Superior temporal gyrus (tissue), 1 donor: ENCODE data around the gene TMEM183A.

Experiments
- DNase-seq: peaks from one replicate; pipeline ENCODE4 v3.0.0-alpha.2; 2016; ENCODE audit errors: extremely low spot score

TMEM183A gene

DNA sequence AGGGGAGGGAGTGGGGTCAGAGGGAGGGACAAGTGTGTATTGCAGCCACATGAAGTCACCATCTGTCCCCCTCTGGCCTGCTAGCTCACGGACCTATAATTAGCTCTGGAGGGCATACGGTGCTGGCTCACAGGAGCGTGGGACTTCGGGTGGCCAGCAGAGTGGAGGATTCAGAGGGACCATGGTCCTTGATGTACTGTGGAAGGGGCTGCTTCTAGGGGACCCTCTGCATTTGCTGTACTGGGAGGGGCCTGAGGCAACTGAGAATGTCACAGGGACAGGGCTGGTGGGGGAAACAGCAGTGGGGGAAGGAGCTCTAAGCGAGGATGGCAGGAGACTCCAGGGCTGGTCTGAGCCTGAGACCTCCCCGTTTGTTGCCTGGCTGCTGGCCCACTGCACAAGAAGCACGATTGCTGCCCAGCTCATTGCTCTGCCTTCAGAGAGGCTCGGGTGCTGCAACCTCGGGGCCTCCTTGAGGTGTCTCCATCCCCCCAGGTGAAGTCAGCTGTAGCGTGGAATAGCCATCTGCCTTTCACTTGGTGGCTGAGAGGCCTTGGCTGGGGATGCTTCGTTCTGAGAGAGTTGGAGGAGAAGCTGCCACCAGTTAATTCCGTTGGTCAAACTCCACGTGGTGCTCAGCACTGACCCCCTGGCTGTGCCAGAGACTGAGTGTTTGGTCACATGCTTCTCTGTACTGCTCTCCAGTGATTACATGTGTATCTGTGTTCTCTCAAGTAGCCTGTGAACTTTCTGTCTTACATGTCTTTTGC, 21.8 kb downstream of the TMEM183A start:
- peak; percentile 23 for DNase-seq

GRCh38 chr1:203031467-203031866, 24.3 kb downstream of the TMEM183A start:
- DNase-seq: no peak

DNA sequence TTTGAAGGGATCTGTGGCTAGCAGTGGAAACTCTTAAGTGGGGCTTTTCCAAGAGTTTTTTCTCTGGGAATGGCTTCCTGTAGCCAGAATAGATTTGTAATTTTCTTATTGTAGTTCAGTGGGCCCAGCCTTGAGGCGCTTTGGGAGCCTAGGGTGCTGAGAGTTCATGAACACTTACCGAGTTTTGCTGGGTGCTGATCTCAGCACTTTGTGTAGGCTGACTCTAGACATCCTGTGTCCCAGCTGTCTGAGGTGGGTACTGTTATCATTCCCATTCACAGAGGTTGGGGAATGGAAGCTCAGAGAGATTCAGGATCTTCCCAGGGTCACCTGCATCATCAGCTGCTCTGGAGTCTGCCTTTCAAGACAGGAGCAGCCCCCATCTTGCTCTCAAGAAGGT, 26.1 kb downstream of the TMEM183A start:
- no peak for DNase-seq

DNA sequence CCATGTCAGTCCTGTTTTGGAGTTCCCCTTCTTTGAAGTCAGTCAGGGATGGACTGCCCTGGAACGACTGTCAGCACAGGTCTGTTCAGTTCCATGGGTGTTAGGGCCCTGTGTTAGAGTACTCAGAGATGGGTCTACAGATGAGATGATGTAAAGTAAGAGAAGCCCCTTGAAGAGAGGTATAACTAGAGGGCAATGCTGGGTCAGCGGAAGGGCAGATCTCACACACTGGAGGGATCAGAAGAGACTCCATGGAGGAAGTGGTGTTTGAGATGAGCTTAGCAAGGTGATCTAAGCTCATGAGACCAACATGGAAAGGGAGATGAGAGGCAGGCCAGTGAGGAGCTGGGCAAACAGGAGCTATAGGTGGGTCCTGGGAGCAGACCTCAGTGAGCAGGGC, 26.7 kb downstream of the TMEM183A start:
- no peak for DNase-seq

GRCh38 chr1:203034422-203035110, 27.4 kb downstream of the TMEM183A start:
- no peak for DNase-seq

DNA sequence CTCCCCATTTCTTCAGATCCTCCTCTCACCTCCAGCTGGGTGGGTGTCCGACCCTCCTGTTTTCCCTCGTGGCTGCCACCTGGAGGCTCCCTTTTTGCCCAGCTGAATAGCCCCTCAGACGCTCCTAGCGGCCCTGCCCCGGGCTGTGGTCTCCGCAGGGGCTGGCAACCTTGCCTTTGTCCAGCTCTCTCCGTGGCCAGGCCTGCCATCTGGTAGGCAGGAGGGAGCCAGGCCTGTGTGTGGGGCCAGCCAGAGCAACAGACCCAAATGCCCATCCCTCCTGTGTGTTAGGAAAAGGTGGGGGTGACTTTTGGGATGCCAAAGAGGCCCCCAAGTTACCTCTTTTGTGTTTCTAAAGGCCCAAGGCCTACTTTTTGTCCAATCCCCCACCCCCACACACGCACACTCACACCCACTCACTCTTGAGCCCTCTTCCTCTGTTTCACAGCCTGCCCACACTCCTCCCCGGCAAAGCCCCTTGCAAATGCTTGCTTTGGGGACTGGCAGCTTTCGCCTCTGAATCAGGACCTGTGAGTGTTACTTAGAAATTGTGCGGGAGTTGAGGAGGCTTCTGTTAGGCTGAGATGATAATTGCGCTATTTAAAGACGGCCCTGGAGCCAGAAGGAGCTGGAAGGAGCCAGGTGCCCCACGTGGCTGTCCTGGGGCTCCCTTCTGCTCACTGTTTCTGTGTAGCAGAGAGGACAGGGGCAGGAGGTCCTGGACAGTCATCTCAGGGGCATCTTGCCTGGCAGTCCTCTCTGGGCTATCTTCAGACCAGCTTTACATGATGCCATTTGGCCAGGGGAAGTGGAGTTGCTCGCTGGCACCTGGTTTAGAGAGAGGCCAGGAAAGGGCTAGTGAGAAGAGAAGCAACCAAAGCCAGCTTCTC, 28.2 kb downstream of the TMEM183A start:
- DNase-seq: no peak

DNA sequence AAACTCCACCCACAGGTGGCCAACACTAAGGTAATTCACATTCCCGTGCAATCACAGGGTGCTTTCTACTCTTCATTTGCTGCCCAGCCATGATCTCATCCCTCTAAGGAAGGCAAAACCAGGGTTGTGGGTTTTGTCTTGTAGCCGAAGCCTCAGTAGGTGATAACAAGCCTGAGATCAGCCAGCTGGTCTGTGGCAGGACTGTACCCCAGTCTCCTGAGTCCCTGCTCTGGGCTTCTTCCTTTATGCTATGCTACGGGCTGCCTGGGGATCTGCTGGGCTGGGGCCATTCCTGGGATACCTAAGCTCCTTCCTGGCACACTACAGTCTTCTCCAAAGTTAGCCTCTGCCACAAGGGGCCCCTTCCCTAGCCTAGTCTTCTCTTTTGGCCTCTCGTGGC, 29.0 kb downstream of the TMEM183A start:
- no peak for DNase-seq

GRCh38 chr1:203036537-203036936, 29.4 kb downstream of the TMEM183A start:
- no peak for DNase-seq

DNA sequence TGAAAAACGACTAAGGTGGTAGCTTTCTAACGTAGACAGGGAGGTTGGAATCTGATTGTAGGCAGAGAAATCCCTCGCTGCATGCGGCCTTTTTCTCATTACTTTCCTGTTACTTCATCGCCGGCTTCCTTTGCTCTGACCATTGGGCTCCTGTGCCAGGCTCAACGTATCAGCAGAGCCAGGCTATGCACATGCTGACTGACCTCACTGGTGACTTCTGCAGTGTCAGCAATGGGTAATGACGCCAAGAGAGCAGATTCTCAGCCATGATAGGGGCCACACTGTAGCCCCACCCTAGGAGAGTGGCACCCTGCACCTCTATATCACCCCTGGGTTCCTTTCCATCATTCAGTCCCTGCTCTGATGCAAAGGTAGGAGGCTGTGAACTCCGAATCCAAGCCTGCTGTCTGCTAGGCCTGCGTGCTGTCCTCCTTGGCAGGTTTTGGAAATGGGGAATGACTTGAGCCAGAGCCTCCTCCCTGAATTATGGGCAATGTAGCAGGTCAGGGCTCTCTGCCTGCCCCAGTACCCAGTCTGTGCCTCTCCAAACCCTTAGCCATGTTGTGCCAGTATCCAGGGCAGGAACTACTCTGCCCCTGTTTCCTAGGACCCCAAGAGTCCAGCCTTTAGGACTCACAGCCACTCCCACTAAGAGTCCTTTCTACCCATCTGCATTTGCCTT, 30.5 kb downstream of the TMEM183A start:
- no peak for DNase-seq

- DNase-seq: peak; percentile 79
These were observed 31.1 kb downstream of the TMEM183A start for GRCh38 chr1:203038217-203038741.

- peak; percentile 91 for DNase-seq
These were observed 31.9 kb downstream of the TMEM183A start for GRCh38 chr1:203038891-203039608.

GRCh38 chr1:203039609-203040512, 32.7 kb downstream of the TMEM183A start:
- no peak for DNase-seq

DNA sequence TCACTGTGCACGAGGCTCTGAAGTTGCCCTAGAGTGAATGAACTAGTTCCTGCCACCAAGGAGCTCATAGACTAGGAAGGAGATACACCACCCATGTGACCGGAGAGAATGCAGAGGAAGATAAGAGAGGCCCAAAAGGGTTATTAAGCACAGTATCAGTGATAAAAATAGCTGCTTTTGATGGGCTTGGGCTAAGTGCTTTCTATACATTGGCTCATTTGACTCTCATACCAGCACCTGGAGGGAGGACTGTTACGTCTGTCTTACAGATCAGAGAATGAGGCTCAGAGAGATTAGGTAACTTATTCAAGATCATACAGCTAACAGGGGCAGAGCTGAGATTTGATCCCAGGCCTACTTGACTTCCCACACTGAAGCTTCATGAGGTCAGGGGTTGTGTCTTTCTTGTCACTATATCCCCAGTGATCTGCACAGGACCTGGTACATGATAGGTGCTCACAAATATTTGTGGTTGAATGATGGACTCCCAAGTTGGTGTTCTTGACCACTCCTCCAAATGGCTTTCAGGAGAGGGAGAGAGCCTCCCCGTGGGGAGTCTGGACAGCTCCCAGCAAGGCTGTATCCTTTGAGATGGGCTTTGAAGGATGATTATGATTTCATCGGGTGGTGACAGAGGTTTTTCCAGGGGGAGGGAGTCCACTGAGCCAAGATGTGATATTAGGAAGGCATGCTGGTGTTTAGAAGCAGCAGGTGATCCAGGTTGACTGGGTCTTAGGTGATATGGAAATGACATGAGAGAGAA, 33.5 kb downstream of the TMEM183A start:
- DNase-seq: no peak

DNA sequence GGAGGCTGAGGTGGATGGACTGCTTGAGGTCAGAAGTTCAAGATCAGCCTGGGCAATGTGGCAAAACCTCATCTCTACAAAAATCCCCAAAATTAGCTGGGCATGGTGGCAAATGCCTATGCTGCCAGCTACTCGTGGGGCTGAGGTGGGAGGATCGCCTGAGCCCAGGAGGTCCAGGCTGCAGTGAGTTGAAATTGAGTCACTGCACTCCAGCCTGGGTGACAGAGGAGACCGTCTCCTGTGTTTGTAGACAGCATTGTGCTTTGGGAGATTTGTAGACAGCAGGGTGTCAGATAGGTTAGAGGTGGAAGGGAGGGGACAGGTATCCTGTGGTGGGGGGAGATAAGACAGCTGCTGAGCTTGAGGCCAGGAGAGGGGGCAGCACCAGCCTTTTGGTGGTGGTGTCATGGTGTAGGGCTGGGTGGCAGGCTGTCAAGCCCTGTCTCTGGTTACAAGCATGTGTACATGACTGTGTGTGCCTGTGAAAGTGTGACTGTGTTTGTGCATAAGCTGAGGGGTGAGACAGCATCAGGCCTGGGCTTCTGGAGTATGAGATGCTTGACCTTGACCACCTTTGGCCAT, 34.3 kb downstream of the TMEM183A start:
- no peak for DNase-seq

GRCh38 chr1:203043830-203044545, 36.8 kb downstream of the TMEM183A start:
- DNase-seq: no peak

- DNase-seq: no peak
These were observed 37.5 kb downstream of the TMEM183A start for GRCh38 chr1:203044546-203045250.

GRCh38 chr1:203045336-203045735, 38.2 kb downstream of the TMEM183A start:
- DNase-seq: no peak
